ENCODE data around the gene SLC30A4. TPM values are rescaled to one million over a fixed set of nuclear protein-coding genes. Genes with fewer than 3 reads are reported as not detected.

SLC30A4 gene
- total RNA-seq, 4 donors from 2014 or later: 4.1 to 7.9 (median 5.4) TPM

DNA sequence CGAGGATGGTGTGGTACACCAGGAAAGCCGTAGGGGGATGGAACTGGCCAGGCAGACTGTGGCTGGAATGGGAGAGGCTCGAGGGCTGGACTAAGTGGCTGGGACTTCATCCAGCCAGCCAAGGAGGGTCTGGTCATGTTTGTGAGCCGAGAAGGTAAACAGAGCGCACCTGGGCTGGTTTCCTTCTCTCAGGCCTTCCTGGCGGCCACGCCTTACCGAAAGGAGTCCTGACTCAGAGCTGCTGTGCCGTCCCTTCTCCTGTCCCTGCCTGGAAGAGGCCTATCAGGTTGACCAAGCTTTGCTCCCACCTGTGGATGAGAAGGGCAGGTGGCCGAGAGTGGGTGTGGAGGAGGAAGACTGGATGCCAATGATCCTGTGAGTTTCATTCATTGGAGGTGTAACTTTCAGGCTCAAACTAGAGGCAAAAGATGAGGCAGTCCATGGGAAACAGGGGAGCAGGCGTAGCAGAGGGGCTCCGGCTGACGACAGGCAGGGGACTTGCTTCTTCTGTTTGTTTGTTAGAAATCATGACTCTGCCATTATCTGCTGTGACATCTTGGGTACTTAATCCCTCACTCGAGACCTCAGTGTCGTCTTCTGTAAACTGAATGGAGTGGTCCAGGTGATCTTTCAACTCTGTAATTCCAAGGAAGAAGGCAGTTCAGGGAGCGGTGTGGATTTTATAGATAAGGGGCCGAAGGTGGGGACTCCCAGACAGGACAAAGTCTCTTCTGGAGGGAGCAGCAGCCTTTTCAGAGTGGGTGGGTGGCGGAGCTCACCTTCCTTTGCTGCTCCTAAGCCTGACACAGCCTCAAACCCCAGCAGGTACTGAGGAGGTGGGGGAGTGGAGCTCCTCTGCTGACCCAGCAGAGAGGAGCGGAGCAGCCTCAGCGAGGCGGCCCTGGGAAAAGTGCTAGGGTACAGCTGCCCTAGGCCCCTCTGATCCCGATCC is 72.4 kb downstream of the SLC30A4 start:
- WGBS: 83% methylated on average over 21 of the region's 22 CpGs

DNA sequence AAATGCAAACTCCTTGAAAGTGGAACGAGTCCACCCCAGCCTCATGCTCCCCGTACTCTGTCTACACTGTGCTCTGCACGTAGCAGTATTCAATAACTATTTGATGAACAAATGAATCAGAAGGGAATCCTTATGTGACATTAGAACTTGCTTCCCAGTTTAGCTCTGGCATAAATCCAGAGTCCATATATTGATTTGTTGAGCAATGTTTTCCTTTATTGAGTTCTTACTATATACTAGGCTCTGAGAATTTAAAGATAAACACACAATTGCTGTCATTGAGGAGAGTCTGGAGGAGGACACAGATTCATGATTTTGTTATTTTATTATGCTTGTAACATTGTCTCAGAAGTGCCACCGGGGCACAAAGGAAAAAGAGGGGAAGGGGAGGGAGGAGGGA is 73.2 kb downstream of the SLC30A4 start:
- 85% methylated on average over 4 of the region's 4 CpGs for WGBS
- DNase-seq (ENCODE audit: low spot score in 2 of 2): no peak

More for the DNA sequence above, 72.4 kb downstream of the SLC30A4 start:
- H3K4me1 ChIP-seq: peaks cover 10% of the 10 kb centered on the region
- no peaks in the 10 kb centered on the region for H3K36me3 ChIP-seq
- TF ChIP-seq EP300 (IDR thresholded peaks at IDR 0.05): no peak
- TF ChIP-seq, protein P1, sequence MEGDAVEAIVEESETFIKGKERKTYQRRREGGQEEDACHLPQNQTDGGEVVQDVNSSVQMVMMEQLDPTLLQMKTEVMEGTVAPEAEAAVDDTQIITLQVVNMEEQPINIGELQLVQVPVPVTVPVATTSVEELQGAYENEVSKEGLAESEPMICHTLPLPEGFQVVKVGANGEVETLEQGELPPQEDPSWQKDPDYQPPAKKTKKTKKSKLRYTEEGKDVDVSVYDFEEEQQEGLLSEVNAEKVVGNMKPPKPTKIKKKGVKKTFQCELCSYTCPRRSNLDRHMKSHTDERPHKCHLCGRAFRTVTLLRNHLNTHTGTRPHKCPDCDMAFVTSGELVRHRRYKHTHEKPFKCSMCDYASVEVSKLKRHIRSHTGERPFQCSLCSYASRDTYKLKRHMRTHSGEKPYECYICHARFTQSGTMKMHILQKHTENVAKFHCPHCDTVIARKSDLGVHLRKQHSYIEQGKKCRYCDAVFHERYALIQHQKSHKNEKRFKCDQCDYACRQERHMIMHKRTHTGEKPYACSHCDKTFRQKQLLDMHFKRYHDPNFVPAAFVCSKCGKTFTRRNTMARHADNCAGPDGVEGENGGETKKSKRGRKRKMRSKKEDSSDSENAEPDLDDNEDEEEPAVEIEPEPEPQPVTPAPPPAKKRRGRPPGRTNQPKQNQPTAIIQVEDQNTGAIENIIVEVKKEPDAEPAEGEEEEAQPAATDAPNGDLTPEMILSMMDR (IDR thresholded peaks at IDR 0.05): no peak
- no peak for TF ChIP-seq POLR2A (IDR thresholded peaks at IDR 0.05)
- no peak for TF ChIP-seq POLR2AphosphoS5 (IDR thresholded peaks at IDR 0.05)
- no peak overlapping the region for H3K4me3 ChIP-seq
- DNase-seq (ENCODE audit: low spot score in 2 of 2): no peak
- no peaks in the 10 kb centered on the region for H3K9me3 ChIP-seq
- peaks cover 2% of the 10 kb centered on the region for H3K27me3 ChIP-seq
- H3K27ac ChIP-seq: no peak overlapping the region

DNA sequence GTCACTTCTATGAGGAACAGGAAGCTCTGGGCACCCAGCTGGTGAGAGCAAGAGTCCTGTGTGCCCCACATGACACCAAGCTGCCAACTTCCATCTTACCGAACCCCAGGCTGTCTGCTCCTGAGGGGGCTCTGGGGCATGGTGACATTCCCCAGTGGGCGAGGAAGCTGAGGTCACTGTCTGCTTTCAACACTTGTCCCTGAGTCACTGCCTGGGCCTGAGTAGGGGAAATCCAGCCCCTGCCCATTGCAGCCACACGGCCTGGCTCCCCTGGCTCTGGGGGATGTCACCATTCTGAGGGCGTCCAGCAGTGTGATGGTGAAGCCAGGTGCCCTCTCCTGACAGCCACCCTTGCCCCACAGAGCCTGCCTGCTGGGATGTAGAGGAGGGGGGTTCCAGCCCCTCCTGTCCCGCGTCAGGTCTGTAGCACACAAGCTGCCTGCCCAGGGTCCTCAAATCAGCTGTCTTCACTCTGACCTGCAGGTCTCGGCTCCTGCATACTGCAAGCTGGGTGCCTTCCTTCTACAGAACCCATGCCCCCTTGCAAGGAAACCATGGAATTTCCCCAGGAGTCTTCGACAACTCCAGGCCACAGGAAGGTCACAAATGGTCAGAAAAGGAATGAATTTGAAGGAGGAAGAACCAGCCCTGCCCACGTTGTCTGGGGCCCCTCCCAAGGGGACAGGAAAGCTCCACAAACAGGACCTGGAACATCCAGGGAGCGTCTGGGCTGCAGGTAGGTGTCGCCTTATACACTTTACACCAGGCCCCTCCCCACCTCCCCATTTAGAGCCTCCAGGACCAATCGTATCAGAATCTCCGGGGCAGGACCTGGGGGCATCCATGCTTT is 74.3 kb downstream of the SLC30A4 start:
- H3K36me3 ChIP-seq: no peaks in the 10 kb centered on the region
- no peaks in the 10 kb centered on the region for H3K9me3 ChIP-seq
- peak in 1 of 2 donors; percentile 52 for DNase-seq (ENCODE audit: low spot score in 2 of 2)
- no peak overlapping the region for H3K4me3 ChIP-seq
- WGBS: 67% methylated on average over 9 of the region's 13 CpGs
- TF ChIP-seq, protein P1 (IDR thresholded peaks at IDR 0.05): no peak
- TF ChIP-seq POLR2A (IDR thresholded peaks at IDR 0.05) (no peak), EP300 (IDR thresholded peaks at IDR 0.05) (no peak), POLR2AphosphoS5 (IDR thresholded peaks at IDR 0.05) (no peak)
- H3K27ac ChIP-seq: no peak overlapping the region
- H3K4me1 ChIP-seq: peaks cover 15% of the 10 kb centered on the region
- H3K27me3 ChIP-seq: peaks cover 2% of the 10 kb centered on the region

More for the DNA sequence above, 73.2 kb downstream of the SLC30A4 start:
- no peaks in the 10 kb centered on the region for H3K9me3 ChIP-seq
- TF ChIP-seq POLR2AphosphoS5 (IDR thresholded peaks at IDR 0.05) (no peak), EP300 (IDR thresholded peaks at IDR 0.05) (no peak), POLR2A (IDR thresholded peaks at IDR 0.05) (no peak)
- TF ChIP-seq, protein P1 (IDR thresholded peaks at IDR 0.05): no peak
- no peak overlapping the region for H3K27ac ChIP-seq
- H3K4me1 ChIP-seq: peaks cover 15% of the 10 kb centered on the region
- H3K36me3 ChIP-seq: no peaks in the 10 kb centered on the region
- peaks cover 2% of the 10 kb centered on the region for H3K27me3 ChIP-seq
- no peak overlapping the region for H3K4me3 ChIP-seq

DNA sequence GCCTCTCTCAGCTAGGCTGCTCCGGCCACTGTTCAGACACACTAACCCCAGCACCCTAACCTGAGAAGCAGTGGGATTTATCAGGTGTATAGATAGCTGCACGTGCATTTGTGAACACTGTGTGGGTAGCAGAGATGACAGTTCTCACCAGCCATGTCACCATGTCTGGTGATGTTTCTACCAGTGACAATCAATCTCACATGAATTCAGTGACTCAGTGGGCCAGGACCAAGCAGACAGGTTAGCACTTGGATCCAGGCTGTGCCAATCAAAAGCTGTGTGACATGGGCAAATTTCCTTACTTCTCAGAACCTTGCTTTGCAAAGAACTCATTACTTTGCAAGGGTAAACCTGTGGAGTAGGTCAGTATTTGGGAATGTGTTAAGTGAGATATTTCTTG is 78.9 kb downstream of the SLC30A4 start:
- Histone ChIP-seq H3K36me3 (no peaks in the 10 kb centered on the region), H3K4me3 (no peak overlapping the region), H3K4me1 (peaks cover 15% of the 10 kb centered on the region), H3K9me3 (no peaks in the 10 kb centered on the region), H3K27ac (no peak overlapping the region), H3K27me3 (peaks cover 2% of the 10 kb centered on the region)
- no peak for DNase-seq (ENCODE audit: low spot score in 2 of 2)
- whole genome bisulfite sequencing: 95% methylated on average over 2 of the region's 2 CpGs
- TF ChIP-seq POLR2A (IDR thresholded peaks at IDR 0.05) (no peak), EP300 (IDR thresholded peaks at IDR 0.05) (no peak), POLR2AphosphoS5 (IDR thresholded peaks at IDR 0.05) (no peak)
- TF ChIP-seq, protein P1 (IDR thresholded peaks at IDR 0.05): no peak

All from suprapubic skin (tissue), 4 donors.